COR-L47 (cell line): ENCODE measurements around the gene GNAQ.

ENCODE experiments used
- DNase-seq: peaks from one replicate; lab custom pipeline; 2025; lab: John Stamatoyannopoulos, UW

GNAQ gene

GRCh38 chr9:77969083-77969482 is 62.5 kb downstream of the GNAQ start:
- no peak for DNase-seq

GRCh38 chr9:77968506-77968905 is 63.1 kb downstream of the GNAQ start:
- DNase-seq = no peak

- DNase-seq = no peak
Measured at GRCh38 chr9:77966718-77967117, 64.9 kb downstream of the GNAQ start.

- DNase-seq = peak; percentile 61
Measured at GRCh38 chr9:77965445-77966123, 66.0 kb downstream of the GNAQ start.

GRCh38 chr9:77964258-77964657 is 67.4 kb downstream of the GNAQ start:
- no peak for DNase-seq

- no peak for DNase-seq
Measured at GRCh38 chr9:77961541-77961940, 70.1 kb downstream of the GNAQ start.

GRCh38 chr9:77960356-77961153 is 71.1 kb downstream of the GNAQ start:
- no peak for DNase-seq

GRCh38 chr9:77959803-77960202 is 71.8 kb downstream of the GNAQ start:
- DNase-seq = no peak

GRCh38 chr9:77957652-77958051 is 74.0 kb downstream of the GNAQ start:
- no peak for DNase-seq

- peak; percentile 15 for DNase-seq
Measured at GRCh38 chr9:77956555-77956954, 75.1 kb downstream of the GNAQ start.

- no peak for DNase-seq
Measured at GRCh38 chr9:77954666-77955015, 77.0 kb downstream of the GNAQ start.

GRCh38 chr9:77954013-77954665 is 77.5 kb downstream of the GNAQ start:
- no peak for DNase-seq

GRCh38 chr9:77953590-77953989 is 78.0 kb downstream of the GNAQ start:
- DNase-seq = peak; percentile 15

GRCh38 chr9:77952635-77953328 is 78.8 kb downstream of the GNAQ start:
- no peak for DNase-seq

GRCh38 chr9:77951369-77951768 is 80.2 kb downstream of the GNAQ start:
- no peak for DNase-seq

GRCh38 chr9:77949751-77950436 is 81.7 kb downstream of the GNAQ start:
- DNase-seq = no peak

- DNase-seq = no peak
Measured at GRCh38 chr9:77947651-77948050, 84.0 kb downstream of the GNAQ start.

GRCh38 chr9:77946969-77947620 is 84.5 kb downstream of the GNAQ start:
- peak; percentile 40 for DNase-seq

- no peak for DNase-seq
Measured at GRCh38 chr9:77946296-77946695, 85.3 kb downstream of the GNAQ start.

- DNase-seq = no peak
Measured at GRCh38 chr9:77945798-77946197, 85.8 kb downstream of the GNAQ start.

GRCh38 chr9:77944556-77945243 is 86.9 kb downstream of the GNAQ start:
- no peak for DNase-seq
